Small intestine (tissue), 7 donors: ENCODE results near the gene SMARCD3. TPM values are rescaled to one million over a fixed set of nuclear protein-coding genes. Genes with fewer than 3 reads are reported as not detected.

Source experiments
- DNase-seq, 2 donors: peaks; one replicate each; pipeline versions ENCODE4 v3.0.0 to v3.0.0-alpha.2; 2013
- FAIRE-seq: peaks from 2 replicates; lab custom pipeline; 2012; peaks lifted over from hg19 to GRCh38; lab: Jason Lieb, UNC
- H3K27ac ChIP-seq, 3 donors: one replicate each; pipeline ENCODE4 v1.5.1; 2013; ENCODE audit warnings: low read length in 2 of 3, mild to moderate bottlenecking in 2 of 3, control low read depth in 1 of 3, inconsistent platforms in 1 of 3, low read depth in 1 of 3, moderate library complexity in 1 of 3
- H3K27me3 ChIP-seq, 3 donors: one replicate each; pipeline ENCODE4 v1.6.1; 2013; ENCODE audit warnings: low read length in 3 of 3, inconsistent platforms in 1 of 3; ENCODE audit not compliant: control insufficient read depth in 3 of 3, insufficient read depth in 3 of 3
- H3K36me3 ChIP-seq, 3 donors: one replicate each; pipeline ENCODE4 v1.6.1; 2013; ENCODE audit warnings: low read length in 3 of 3, inconsistent platforms in 1 of 3, low read depth in 1 of 3, mild to moderate bottlenecking in 1 of 3, moderate library complexity in 1 of 3; ENCODE audit not compliant: control insufficient read depth in 3 of 3, insufficient read depth in 2 of 3
- H3K4me1 ChIP-seq, 3 donors: one replicate each; pipeline ENCODE4 v1.6.1; 2013; ENCODE audit warnings: low read length in 2 of 3, inconsistent platforms in 1 of 3, low read depth in 1 of 3, mild to moderate bottlenecking in 1 of 3, moderate library complexity in 1 of 3; ENCODE audit not compliant: control insufficient read depth in 3 of 3, insufficient read depth in 2 of 3
- H3K4me3 ChIP-seq, 3 donors: one replicate each; pipeline ENCODE4 v1.5.1; 2013; ENCODE audit warnings: low read length in 3 of 3, control low read depth in 1 of 3, inconsistent platforms in 1 of 3, low read depth in 1 of 3, mild to moderate bottlenecking in 1 of 3, moderate library complexity in 1 of 3
- H3K9me3 ChIP-seq, 2 donors: one replicate each; pipeline ENCODE4 v1.6.1; 2013; ENCODE audit warnings: low read depth in 1 of 2, low read length in 1 of 2; ENCODE audit not compliant: control insufficient read depth in 2 of 2, insufficient read depth in 1 of 2
- WGBS, 3 donors: extraction: QIAGEN DNeasy Blood & Tissue Kit; methylation state at CpG; one replicate each; pipeline ENCODE4 v1.1.7; 2013; 5-methylcytosine and 5-hydroxymethylcytosine counted together
- polyA plus RNA-seq, 4 donors: library from polyadenylated mRNA; stranded (reverse) in 3 of 4; unstranded in 1 of 4; fragments of 200-250 nt in 3 of 4; fragments of 120-200 nt in 1 of 4; gene quantifications; one replicate each; pipeline versions ENCODE4 v1.2.1 to v1.2.3, GENCODE V29; 2013
- donor health status: healthy with polysubstance abuse.
- donor health status: control.
- donor health status: control.
- donor health status: Bipolar disorder and iron deficiency.
- donor health status: healthy.

Gene SMARCD3
- polyA plus RNA-seq, 4 donors, result 0.89 to 16.0 (median 10.3) TPM

DNA sequence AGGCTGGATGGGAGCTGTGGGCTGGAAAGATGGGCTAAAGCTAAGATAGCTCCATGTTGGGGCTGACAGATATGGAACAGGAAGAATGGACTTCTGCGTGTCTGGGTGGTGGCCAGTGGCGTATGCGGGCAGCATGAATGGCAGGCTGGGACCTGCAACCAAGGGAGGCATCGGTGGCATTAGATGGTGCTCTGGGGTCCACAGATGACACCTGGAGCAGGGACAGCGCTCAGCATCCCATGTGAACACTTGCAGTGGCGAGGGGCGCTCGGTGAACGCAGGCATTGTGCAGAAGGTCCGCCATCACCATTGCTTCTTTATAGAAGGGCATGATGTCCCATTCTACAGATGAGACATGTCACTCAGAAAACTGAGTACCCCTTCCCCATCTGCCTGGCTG lies 21.0 kb upstream of the SMARCD3 start:
- 91 to 96% (median 94%) methylated on average over 10 of the region's 10 CpGs for WGBS, 3 donors
- Histone ChIP-seq H3K4me3 (no peak overlapping the region), H3K27ac (no peak overlapping the region), H3K9me3 (no peaks in the 10 kb centered on the region), H3K27me3 (peaks cover 0 to 4% (median 0%) of the 10 kb centered on the region in 3 donors), H3K36me3 (no peaks in the 10 kb centered on the region), H3K4me1 (peaks cover 0 to 4% (median 0%) of the 10 kb centered on the region in 3 donors)
- FAIRE-seq (no peak), DNase-seq (no peak)

DNA sequence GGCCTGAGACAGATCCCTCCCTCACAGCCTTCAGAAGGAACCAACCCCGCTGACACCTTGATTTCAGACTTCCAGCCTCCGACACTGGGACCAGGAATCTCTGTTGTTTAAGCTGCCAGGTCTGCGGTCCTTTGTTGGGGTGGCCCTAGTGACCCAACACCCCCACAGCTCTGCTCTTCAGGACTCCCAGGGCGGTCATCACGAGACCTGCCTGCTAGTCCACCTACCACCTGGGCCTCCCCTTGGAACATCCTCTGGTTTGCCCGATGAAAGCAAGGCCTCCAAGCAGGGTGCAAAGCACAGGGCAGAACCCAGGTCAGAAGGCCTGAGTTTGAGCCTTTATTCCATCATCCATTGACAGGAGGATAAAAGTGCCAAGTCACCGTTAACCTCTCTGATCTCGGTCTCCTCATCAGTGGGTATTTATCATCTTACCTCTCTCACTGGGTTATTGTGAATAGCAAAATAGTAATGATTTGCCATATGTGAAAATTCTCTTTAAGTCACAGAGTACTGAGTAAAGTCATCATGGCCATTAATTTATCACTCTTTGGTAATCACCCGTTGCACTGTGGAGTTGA lies 16.9 kb upstream of the SMARCD3 start:
- Histone ChIP-seq H3K36me3 (no peaks in the 10 kb centered on the region), H3K27ac (no peak overlapping the region), H3K27me3 (peaks cover 0 to 16% (median 3%) of the 10 kb centered on the region in 3 donors), H3K9me3 (no peaks in the 10 kb centered on the region), H3K4me3 (no peak overlapping the region), H3K4me1 (no peaks in the 10 kb centered on the region)
- WGBS, 3 donors, result 87 to 93% (median 91%) methylated on average over 8 to 9 of the region's 9 CpGs
- FAIRE-seq, result no peak
- no peak for DNase-seq

DNA sequence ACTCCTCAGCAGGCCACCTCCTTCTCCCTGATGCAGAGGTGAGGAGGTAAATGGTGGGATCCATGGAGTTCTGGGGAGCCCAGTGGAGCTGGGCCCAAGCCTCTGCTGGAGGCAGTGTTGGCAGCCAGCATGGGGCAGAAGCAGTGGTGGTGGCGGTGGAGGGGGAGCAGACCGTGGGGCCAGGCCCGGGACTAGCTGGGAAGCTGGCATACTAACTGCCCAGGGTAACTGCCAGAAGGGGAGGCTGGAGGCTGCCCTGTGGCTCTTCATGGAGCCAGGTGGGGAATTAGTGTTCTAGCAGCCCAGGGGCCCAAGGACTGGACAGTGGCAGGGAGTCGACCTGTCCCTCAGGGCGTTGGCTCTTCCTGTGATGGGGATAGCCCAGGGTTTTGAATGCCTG lies 16.1 kb upstream of the SMARCD3 start:
- H3K9me3 ChIP-seq, result no peaks in the 10 kb centered on the region
- no peaks in the 10 kb centered on the region for H3K36me3 ChIP-seq
- WGBS, 3 donors, result 73 to 88% (median 78%) methylated on average over 5 of the region's 5 CpGs
- no peak overlapping the region for H3K27ac ChIP-seq
- no peak overlapping the region for H3K4me3 ChIP-seq
- H3K27me3 ChIP-seq, result peaks cover 0 to 22% (median 3%) of the 10 kb centered on the region in 3 donors
- DNase-seq (no peak), FAIRE-seq (no peak)
- H3K4me1 ChIP-seq, result no peaks in the 10 kb centered on the region

DNA sequence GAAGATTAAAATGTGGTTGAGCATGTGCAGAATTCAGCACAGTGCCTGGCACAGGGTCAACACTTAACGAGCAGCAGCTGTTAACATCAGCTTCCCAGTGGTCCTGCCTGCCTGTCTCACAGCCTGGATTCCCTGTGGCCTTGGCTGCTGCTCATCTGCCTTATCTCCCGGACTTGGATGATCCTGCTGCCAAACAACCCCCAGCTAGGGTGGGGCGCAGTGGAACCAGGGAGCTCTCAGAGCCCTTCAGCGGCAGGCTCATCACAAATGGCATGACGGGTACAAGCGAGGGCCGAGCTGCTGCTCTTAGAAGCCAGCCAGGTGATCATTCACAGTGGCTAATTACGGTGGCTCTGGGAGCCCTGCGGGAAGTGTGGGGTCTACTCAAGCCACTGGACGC lies 13.0 kb upstream of the SMARCD3 start:
- DNase-seq (no peak), FAIRE-seq (no peak)
- Histone ChIP-seq H3K27ac (no peak overlapping the region), H3K4me1 (no peaks in the 10 kb centered on the region), H3K4me3 (no peak overlapping the region), H3K36me3 (no peaks in the 10 kb centered on the region), H3K27me3 (peaks cover 0 to 37% (median 3%) of the 10 kb centered on the region in 3 donors), H3K9me3 (no peaks in the 10 kb centered on the region)
- WGBS, 3 donors, result 30 to 56% (median 52%) methylated on average over 10 of the region's 10 CpGs

DNA sequence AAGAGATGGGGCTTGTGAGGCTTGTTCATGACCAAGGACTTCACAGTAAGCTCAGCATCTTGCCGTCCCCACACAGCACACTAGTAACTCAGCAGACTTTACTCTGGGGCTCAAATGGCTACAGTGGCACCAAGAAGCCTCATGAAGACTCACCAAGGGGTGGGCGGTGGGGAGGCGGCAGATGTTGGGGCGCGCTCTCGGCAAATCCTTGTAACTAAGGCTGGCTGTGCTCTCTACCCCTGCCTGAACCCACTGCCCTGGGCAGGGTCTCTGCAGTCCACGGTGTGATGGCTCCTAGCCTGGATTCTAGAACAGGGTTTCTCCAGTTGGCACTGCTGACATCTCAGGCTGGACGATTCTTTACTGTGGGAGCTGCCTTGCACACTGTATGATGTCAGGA lies 12.4 kb upstream of the SMARCD3 start:
- FAIRE-seq, result no peak
- WGBS, 3 donors, result 82 to 86% (median 85%) methylated on average over 8 of the region's 8 CpGs
- DNase-seq, result no peak

DNA sequence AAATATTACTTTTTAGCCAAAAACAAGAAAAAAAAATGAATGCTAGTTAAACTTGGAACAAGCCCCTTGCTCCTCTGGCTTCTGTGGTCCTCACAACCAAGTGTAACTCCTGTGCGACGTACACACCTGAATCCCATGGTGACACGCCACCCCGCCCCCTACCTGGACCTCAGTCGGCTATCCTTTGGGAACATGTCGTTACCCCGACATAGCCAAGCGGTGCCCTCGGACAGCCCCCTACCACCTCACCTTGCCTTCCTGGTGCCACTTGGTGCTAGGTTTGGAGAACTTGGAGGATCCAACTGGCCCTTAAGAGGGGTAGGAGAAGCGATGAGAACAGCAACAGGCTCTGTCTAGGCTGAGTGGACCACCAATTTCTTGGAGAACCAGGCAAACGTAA lies 12.0 kb upstream of the SMARCD3 start:
- DNase-seq (no peak), FAIRE-seq (no peak)
- no peaks in the 10 kb centered on the region for H3K4me1 ChIP-seq
- no peaks in the 10 kb centered on the region for H3K9me3 ChIP-seq
- 88 to 92% (median 91%) methylated on average over 11 of the region's 11 CpGs for WGBS, 3 donors
- no peak overlapping the region for H3K27ac ChIP-seq
- peaks cover 0 to 43% (median 3%) of the 10 kb centered on the region in 3 donors for H3K27me3 ChIP-seq
- no peaks in the 10 kb centered on the region for H3K36me3 ChIP-seq
- H3K4me3 ChIP-seq, result no peak overlapping the region

More for the DNA sequence above, 12.4 kb upstream of the SMARCD3 start:
- Histone ChIP-seq H3K36me3 (no peaks in the 10 kb centered on the region), H3K9me3 (no peaks in the 10 kb centered on the region), H3K4me3 (no peak overlapping the region), H3K27me3 (peaks cover 0 to 41% (median 3%) of the 10 kb centered on the region in 3 donors), H3K4me1 (no peaks in the 10 kb centered on the region), H3K27ac (no peak overlapping the region)

DNA sequence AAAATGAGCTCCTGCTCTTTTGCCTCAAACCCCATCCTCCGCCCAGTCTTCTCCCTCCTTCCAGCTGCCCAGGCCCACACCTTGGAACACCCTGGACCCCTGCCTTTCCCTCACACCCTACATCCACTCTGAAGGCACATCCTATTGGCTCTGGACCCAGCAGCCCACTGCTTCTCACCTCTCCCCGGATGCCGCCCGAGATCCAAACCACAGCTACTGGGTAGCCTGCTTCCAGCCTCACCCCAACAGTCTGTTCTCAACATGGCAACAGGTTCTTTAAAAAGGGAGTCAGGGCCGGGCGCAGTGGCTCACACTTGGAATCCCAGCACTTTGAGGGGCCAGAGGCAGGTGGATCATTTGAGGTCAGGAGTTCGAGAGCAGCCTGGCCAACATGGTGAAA lies 9.5 kb upstream of the SMARCD3 start:
- no peak for FAIRE-seq
- WGBS, 3 donors, result 84 to 91% (median 87%) methylated on average over 7 of the region's 7 CpGs

DNA sequence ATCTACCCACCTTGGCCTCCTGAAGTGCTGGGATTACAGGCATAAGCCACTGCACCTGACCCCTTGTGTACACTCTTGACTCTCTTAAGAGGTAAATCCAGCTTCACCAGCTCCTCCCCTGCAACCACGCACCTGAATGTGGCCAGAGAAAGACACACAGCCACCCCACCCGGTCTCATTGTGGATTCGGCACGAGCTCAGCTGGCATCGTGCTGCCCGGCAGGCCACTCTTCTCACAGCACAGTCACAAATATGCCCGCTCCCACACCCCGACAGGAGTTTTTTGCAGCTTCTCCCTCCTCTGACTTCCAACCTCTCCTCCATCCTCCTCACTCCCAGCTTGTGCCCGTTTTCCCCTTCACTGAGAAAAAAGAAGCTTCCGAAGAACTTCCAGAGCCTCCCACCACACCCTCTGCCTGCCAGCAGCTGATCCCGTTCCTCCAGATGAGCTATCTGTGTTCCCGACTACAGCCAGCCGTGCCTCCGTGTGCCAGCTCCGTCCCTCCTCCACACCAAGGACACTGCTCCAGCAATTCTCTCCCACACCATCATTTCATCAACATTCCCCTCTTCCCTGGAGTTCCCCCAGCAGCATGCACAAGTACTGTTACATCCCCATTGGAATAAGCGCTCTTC lies 8.0 kb upstream of the SMARCD3 start:
- 38 to 68% (median 47%) methylated on average over 16 of the region's 16 CpGs for WGBS, 3 donors
- H3K4me1 ChIP-seq, result peaks cover 0 to 8% (median 0%) of the 10 kb centered on the region in 3 donors
- peaks cover 3 to 75% (median 6%) of the 10 kb centered on the region in 3 donors for H3K27me3 ChIP-seq
- H3K9me3 ChIP-seq, result no peaks in the 10 kb centered on the region
- no peaks in the 10 kb centered on the region for H3K36me3 ChIP-seq
- no peak overlapping the region for H3K4me3 ChIP-seq
- H3K27ac ChIP-seq, result no peak overlapping the region
- DNase-seq, result no peak
- FAIRE-seq, result no peak

More for the DNA sequence above, 9.5 kb upstream of the SMARCD3 start:
- Histone ChIP-seq H3K4me1 (peaks cover 0 to 3% (median 0%) of the 10 kb centered on the region in 3 donors), H3K36me3 (no peaks in the 10 kb centered on the region), H3K4me3 (no peak overlapping the region), H3K27ac (no peak overlapping the region), H3K9me3 (no peaks in the 10 kb centered on the region), H3K27me3 (peaks cover 0 to 67% (median 6%) of the 10 kb centered on the region in 3 donors)
- no peak for DNase-seq
